Adrenal gland (tissue), 12 donors: Measurements from ENCODE around the gene RPL27A. TPM values are rescaled to one million over a fixed set of nuclear protein-coding genes. Genes with fewer than 3 reads are reported as not detected.
A peak's percentile ranks its signal among the peaks of the same experiment; 100 is the strongest.

Experiments
- DNase-seq, 7 donors: peaks; one replicate each; pipeline ENCODE4 v3.0.0-alpha.2; 2019 to 2020
- H3K27ac ChIP-seq, 5 donors: fragments of 200-600 bp; sonication (generic) in 4 of 5; 1 replicate in 3 of 5; 2 replicates in 2 of 5; pipeline versions ENCODE4 v1.5.1 to v1.8.0; 2016 to 2020; ENCODE audit warnings: mild to moderate bottlenecking in 1 of 5
- H3K27me3 ChIP-seq: fragments of 200-600 bp; 2 replicates; pipeline ENCODE4 v1.8.0; 2021
- H3K36me3 ChIP-seq, 2 donors: fragments of 200-600 bp; replicated peaks in 1 of 2; 1 replicate in 1 of 2; 2 replicates in 1 of 2; pipeline versions ENCODE4 v1.5.1 to v1.8.0; 2018 to 2022
- H3K4me1 ChIP-seq, 2 donors: fragments of 200-600 bp; replicated peaks in 1 of 2; 1 replicate in 1 of 2; 2 replicates in 1 of 2; pipeline versions ENCODE4 v1.5.1 to v1.8.0; 2018 to 2021
- H3K4me3 ChIP-seq, 4 donors: fragments of 200-600 bp; sonication (generic) in 3 of 4; one replicate each; pipeline ENCODE4 v1.5.1; 2016 to 2018
- H3K9me3 ChIP-seq, 3 donors: fragments of 200-600 bp; sonication (generic) in 1 of 3; replicated peaks in 1 of 3; 1 replicate in 2 of 3; 2 replicates in 1 of 3; pipeline versions ENCODE4 v1.5.1 to v1.8.0; 2016 to 2021
- POLR2A ChIP-seq, 2 donors: fragments of 450-650 bp; IDR thresholded peaks; one replicate each; pipeline ENCODE4 v1.6.1; 2017; ENCODE audit warnings: antibody characterized with exemption in 2 of 2, mild to moderate bottlenecking in 2 of 2, moderate library complexity in 1 of 2
- WGBS, 4 donors: extraction: QIAGEN DNeasy Blood & Tissue Kit in 2 of 4; methylation state at CpG; one replicate each; pipeline versions ENCODE4 v1.1.5 to v1.1.7; 2013 to 2017; 5-methylcytosine and 5-hydroxymethylcytosine counted together
- intact Hi-C, 2 donors: fragments of 100-400 bp; cut with DNase I; formaldehyde crosslinking; loops; one replicate each; pipeline versions ENCODE4 v1.14.1 to v1.15.0; 2022 to 2023
- polyA plus RNA-seq, 3 donors: library from polyadenylated mRNA; stranded (reverse); fragments of 200-250 nt in 2 of 3; fragments of 350-450 nt in 1 of 3; fragmentation: Illumina TruSeq in 1 of 3; extraction: RNeasy Lipid Tissue Mini Kit (QIAGEN cat#74804) in 1 of 3; gene quantifications; one replicate each; pipeline ENCODE4 v1.2.3, GENCODE V29; 2013 to 2014
- total RNA-seq, 9 donors: library from RNA; depleted of rRNA in 4 of 9; stranded (reverse); fragments of >200 nt in 4 of 9; fragments of 120-200 nt in 1 of 9; fragmentation: NEBNext Ultra II Directional in 1 of 9; extraction: Animal tissue kit (Norgen Biotek cat#: 25700) in 1 of 9; gene quantifications; one replicate each; pipeline versions ENCODE4 v1.1.0 to v1.2.4, GENCODE V29; 2013 to 2023
- TF ChIP-seq, protein P1 (sequence below), 6 experiments: fragments of 450-650 bp in 4 of 6; fragments of 200-600 bp in 2 of 6; sonication (generic) in 1 of 6; IDR thresholded peaks; 1 replicate in 5 of 6; 2 replicates in 1 of 6; pipeline versions ENCODE4 v1.5.1 to v1.8.0; 2016 to 2021; ENCODE audit warnings: antibody characterized with exemption in 6 of 6, mild to moderate bottlenecking in 2 of 6, moderate library complexity in 1 of 6
- donor health status: healthy with polysubstance abuse.
- donor health status: Bipolar disorder and iron deficiency.
- donor health status: DM: yes; HTN: yes; CAD: no.
- donor health status: DM: no; HTN: no; CAD: no.
- donor health status: DM: no; HTN: no; CAD: no.
- donor health status: DM: yes; HTN: yes; CAD: no.

The RPL27A gene
- total and polyA plus RNA-seq, 12 donors = 668 to 3,013 (median 1,139) TPM

DNA sequence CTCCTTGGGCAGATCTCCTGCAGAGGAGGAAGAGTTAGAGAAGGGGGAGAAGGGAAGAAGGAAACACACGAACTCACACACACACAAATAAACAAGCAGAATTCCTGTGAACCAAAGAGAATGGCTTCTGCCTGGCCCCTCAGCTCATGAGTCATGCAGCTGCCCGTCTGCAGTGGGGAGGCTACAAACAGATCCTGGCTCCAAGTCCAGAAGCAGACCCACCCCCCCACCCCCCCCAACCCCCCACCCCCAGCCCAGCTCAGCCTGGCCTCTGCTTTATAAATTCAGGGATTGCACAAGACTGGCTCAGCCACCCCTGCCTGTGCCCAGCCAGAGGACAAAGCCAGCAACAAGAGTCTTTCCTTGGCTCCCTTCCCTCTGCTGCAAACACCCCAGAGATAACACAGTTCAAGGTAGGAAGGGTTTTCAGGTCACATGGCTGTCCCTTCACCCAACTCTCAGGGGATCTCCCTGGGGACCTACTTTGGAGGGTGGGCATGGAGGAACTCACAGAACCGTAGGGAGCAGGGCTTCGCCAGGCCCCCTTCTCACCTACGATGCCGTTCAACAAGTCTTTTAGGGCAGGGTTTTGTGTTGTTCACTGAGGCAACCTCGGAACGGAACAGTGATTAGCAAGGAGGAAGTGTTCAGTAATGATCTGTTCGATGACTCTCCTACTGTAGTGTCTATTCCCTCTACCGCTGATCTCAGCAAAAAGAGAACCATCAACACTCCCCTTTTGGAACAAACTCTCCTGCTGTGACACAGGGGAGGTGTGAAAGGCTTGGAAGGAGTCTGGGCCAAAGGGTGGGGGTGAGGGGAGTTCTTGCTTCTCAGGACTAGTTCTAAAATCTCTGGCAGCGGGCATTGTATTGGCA, 35.5 kb downstream of the RPL27A start:
- Histone ChIP-seq H3K9me3 (no peaks in the 10 kb centered on the region), H3K27me3 (no peaks in the 10 kb centered on the region), H3K4me3 (no peak overlapping the region), H3K4me1 (peaks cover 46 to 78% of the 10 kb centered on the region in 2 donors), H3K36me3 (peaks cover 0 to 32% of the 10 kb centered on the region in 2 donors), H3K27ac (peak overlapping the region; percentile 81 to 90 (median 83))
- peak in 1 of 2 donors; percentile 25 for TF ChIP-seq POLR2A (IDR thresholded peaks at IDR 0.05)
- TF ChIP-seq, protein P1, sequence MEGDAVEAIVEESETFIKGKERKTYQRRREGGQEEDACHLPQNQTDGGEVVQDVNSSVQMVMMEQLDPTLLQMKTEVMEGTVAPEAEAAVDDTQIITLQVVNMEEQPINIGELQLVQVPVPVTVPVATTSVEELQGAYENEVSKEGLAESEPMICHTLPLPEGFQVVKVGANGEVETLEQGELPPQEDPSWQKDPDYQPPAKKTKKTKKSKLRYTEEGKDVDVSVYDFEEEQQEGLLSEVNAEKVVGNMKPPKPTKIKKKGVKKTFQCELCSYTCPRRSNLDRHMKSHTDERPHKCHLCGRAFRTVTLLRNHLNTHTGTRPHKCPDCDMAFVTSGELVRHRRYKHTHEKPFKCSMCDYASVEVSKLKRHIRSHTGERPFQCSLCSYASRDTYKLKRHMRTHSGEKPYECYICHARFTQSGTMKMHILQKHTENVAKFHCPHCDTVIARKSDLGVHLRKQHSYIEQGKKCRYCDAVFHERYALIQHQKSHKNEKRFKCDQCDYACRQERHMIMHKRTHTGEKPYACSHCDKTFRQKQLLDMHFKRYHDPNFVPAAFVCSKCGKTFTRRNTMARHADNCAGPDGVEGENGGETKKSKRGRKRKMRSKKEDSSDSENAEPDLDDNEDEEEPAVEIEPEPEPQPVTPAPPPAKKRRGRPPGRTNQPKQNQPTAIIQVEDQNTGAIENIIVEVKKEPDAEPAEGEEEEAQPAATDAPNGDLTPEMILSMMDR (IDR thresholded peaks at IDR 0.05) = no peak
- 14 to 25% (median 22%) methylated on average over 9 to 11 of the region's 11 CpGs for WGBS, 4 donors
- peak; percentile 73 to 93 (median 91) for DNase-seq
- intact Hi-C loops = no loop called here

DNA sequence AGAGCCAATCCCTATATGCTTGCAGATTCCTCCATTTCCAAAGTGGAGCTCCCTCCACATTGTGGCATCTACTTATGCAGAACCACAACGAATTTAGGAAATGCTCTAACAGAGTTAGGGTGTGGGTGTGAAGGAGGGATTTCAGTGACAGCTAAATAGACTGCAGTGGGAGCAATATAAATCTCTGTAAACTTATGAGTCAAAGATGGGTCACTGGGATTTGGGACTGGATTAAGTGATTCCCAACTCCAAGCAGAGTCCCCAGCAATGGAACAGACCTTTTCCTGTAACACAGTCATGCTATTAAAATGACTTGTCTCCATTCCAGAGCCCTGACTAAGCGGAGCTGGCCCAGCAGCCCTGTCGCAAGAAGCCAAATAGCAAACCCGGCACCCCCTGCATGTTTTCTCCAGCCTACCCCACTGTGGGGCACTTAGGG, 36.6 kb downstream of the RPL27A start:
- peak in 6 of 7 donors; percentile 80 to 88 (median 82) for DNase-seq
- WGBS, 4 donors = 11 to 32% (median 31%) methylated on average over 2 to 4 of the region's 4 CpGs
- TF ChIP-seq POLR2A (IDR thresholded peaks at IDR 0.05) = peak in 1 of 2 donors; percentile 44
- TF ChIP-seq, protein P1 (IDR thresholded peaks at IDR 0.05) = no peak
- intact Hi-C loops = no loop called here
- Histone ChIP-seq H3K36me3 (peaks cover 0 to 21% of the 10 kb centered on the region in 2 donors), H3K27me3 (no peaks in the 10 kb centered on the region), H3K9me3 (no peaks in the 10 kb centered on the region), H3K4me3 (no peak overlapping the region), H3K27ac (peak overlapping the region; percentile 81 to 90 (median 83)), H3K4me1 (peaks cover 52 to 89% of the 10 kb centered on the region in 2 donors)

DNA sequence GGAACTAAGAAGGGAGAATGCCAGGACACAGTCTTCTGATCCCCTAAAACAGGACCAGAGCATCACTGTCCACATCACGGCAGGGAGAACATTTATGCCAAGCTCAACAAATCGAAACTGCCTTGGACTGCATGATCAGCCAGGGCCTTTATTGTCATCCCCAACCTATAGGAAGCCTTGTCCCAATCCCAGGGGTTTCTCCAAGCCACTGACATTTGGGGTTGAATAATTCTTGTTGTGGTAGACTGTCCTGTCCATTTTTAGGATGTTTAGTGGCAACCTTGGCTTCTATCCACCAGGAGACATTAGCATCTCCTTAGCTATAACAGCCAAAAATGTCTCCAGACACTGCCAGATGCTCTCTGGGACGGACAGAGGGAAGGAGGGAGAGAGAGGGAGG, 37.1 kb downstream of the RPL27A start:
- Histone ChIP-seq H3K36me3 (peaks cover 0 to 19% of the 10 kb centered on the region in 2 donors), H3K9me3 (no peaks in the 10 kb centered on the region), H3K4me3 (no peak overlapping the region), H3K27ac (peak overlapping the region; percentile 1 to 90 (median 48)), H3K27me3 (no peaks in the 10 kb centered on the region), H3K4me1 (peaks cover 57 to 94% of the 10 kb centered on the region in 2 donors)
- intact Hi-C loops = no loop called here
- DNase-seq = peak in 1 of 7 donors; percentile 38
- WGBS, 4 donors = 30 to 50% (median 37%) methylated on average over 3 of the region's 3 CpGs
- TF ChIP-seq, protein P1 (IDR thresholded peaks at IDR 0.05) = no peak
- no peak for TF ChIP-seq POLR2A (IDR thresholded peaks at IDR 0.05)

DNA sequence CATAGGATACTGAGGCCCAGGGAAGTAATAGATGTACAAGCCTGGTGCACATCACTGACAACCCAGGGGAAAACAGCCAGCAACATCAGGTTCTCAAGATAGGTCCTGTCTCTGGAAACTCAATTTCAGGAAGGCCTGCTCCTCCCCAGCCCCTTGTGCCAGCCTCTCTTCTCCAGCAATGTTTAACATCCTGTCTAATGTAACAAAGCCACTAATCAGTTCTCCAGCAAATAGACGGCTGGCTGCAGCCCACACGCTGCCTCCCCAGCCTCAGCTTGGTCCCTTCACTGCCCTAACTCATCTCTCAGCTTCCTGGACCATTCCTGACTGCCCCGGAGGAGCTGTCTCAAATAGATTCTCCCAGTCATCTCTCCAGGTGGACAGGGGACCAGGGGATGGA, 37.8 kb downstream of the RPL27A start:
- TF ChIP-seq, protein P1 (IDR thresholded peaks at IDR 0.05) = no peak
- TF ChIP-seq POLR2A (IDR thresholded peaks at IDR 0.05) = no peak
- 69 to 87% (median 77%) methylated on average over 3 of the region's 3 CpGs for WGBS, 4 donors
- H3K27me3 ChIP-seq = no peaks in the 10 kb centered on the region
- H3K9me3 ChIP-seq = no peaks in the 10 kb centered on the region
- H3K27ac ChIP-seq = peak overlapping the region; percentile 1 to 90 (median 48)
- H3K4me1 ChIP-seq = peaks cover 52 to 91% of the 10 kb centered on the region in 2 donors
- DNase-seq = no peak
- intact Hi-C loops = no loop called here
- H3K4me3 ChIP-seq = no peak overlapping the region
- H3K36me3 ChIP-seq = peaks cover 0 to 15% of the 10 kb centered on the region in 2 donors
